Neural crest cell (in vitro differentiated cells): ENCODE measurements around the gene WHRN. TPM values are rescaled to one million over a fixed set of nuclear protein-coding genes. Genes with fewer than 3 reads are reported as not detected.

Experiments used
- DNase-seq: peaks from one replicate; pipeline ENCODE4 v3.0.0; 2021; ENCODE audit warnings: low read depth, mixed read lengths, low spot score
- H3K27ac Mint-ChIP-seq: one replicate; pipeline ENCODE4 v1.8.0; 2021; ENCODE audit warnings: mild to moderate bottlenecking, mixed read lengths; ENCODE audit not compliant: unreplicated experiment
- H3K27me3 Mint-ChIP-seq: 2 replicates; pipeline ENCODE4 v1.8.0; 2021; ENCODE audit warnings: low read depth, mild to moderate bottlenecking, mixed read lengths
- H3K36me3 Mint-ChIP-seq: 2 replicates; pipeline ENCODE4 v1.8.0; 2021; ENCODE audit warnings: low read depth, mild to moderate bottlenecking, mixed read lengths
- H3K4me1 Mint-ChIP-seq: 2 replicates; pipeline ENCODE4 v1.8.0; 2021; ENCODE audit warnings: mixed read lengths
- H3K4me3 Mint-ChIP-seq: one replicate; pipeline ENCODE4 v1.8.0; 2021; ENCODE audit warnings: mild to moderate bottlenecking, mixed read lengths
- H3K9me3 Mint-ChIP-seq: 2 replicates; pipeline ENCODE4 v1.8.0; 2021; ENCODE audit warnings: mixed read lengths
- CTCF ChIP-seq: fragments of 200-600 bp; sonication (generic); conservative IDR thresholded peaks from 2 replicates; pipeline ENCODE4 v1.5.0; 2021; ENCODE audit warnings: antibody characterized with exemption, mild to moderate bottlenecking
- total RNA-seq: library from RNA; stranded (reverse); gene quantifications from 2 replicates; pipeline ENCODE4 v1.2.1, GENCODE V29; 2021

Gene WHRN
- total RNA-seq, 1 donor from 2014 or later, result 8.9 TPM

- H3K27me3 Mint-ChIP-seq, result no peaks in the 10 kb centered on the region
- no peak for TF ChIP-seq CTCF
- peaks cover 13% of the 10 kb centered on the region for H3K4me1 Mint-ChIP-seq
- peaks cover 2% of the 10 kb centered on the region for H3K9me3 Mint-ChIP-seq
- no peak overlapping the region for H3K27ac Mint-ChIP-seq
- H3K4me3 Mint-ChIP-seq, result no peak overlapping the region
- no peaks in the 10 kb centered on the region for H3K36me3 Mint-ChIP-seq
- no peak for DNase-seq
Observed at GRCh38 chr9:114465417-114465816, 39.9 kb downstream of the WHRN start.

- no peak for DNase-seq
- TF ChIP-seq CTCF, result no peak
- Mint-ChIP-seq H3K36me3 (no peaks in the 10 kb centered on the region), H3K4me1 (peaks cover 18% of the 10 kb centered on the region), H3K27me3 (no peaks in the 10 kb centered on the region), H3K27ac (no peak overlapping the region), H3K9me3 (no peaks in the 10 kb centered on the region), H3K4me3 (no peak overlapping the region)
Observed at GRCh38 chr9:114464281-114465051, 40.8 kb downstream of the WHRN start.

GRCh38 chr9:114462791-114463190, 42.5 kb downstream of the WHRN start:
- no peaks in the 10 kb centered on the region for H3K36me3 Mint-ChIP-seq
- no peak overlapping the region for H3K27ac Mint-ChIP-seq
- TF ChIP-seq CTCF, result no peak
- DNase-seq, result no peak
- peaks cover 18% of the 10 kb centered on the region for H3K4me1 Mint-ChIP-seq
- H3K9me3 Mint-ChIP-seq, result no peaks in the 10 kb centered on the region
- H3K27me3 Mint-ChIP-seq, result no peaks in the 10 kb centered on the region
- H3K4me3 Mint-ChIP-seq, result no peak overlapping the region

- DNase-seq, result no peak
- Mint-ChIP-seq H3K36me3 (no peaks in the 10 kb centered on the region), H3K9me3 (no peaks in the 10 kb centered on the region), H3K27me3 (no peaks in the 10 kb centered on the region), H3K4me3 (no peak overlapping the region), H3K27ac (no peak overlapping the region), H3K4me1 (peaks cover 18% of the 10 kb centered on the region)
- TF ChIP-seq CTCF, result no peak
Observed at GRCh38 chr9:114461468-114461867, 43.8 kb downstream of the WHRN start.

GRCh38 chr9:114460513-114461199, 44.6 kb downstream of the WHRN start:
- Mint-ChIP-seq H3K4me1 (peaks cover 18% of the 10 kb centered on the region), H3K9me3 (no peaks in the 10 kb centered on the region), H3K36me3 (no peaks in the 10 kb centered on the region), H3K27ac (no peak overlapping the region), H3K27me3 (no peaks in the 10 kb centered on the region), H3K4me3 (no peak overlapping the region)
- TF ChIP-seq CTCF, result no peak
- no peak for DNase-seq
